Suprapubic skin (tissue), 4 donors: ENCODE data around the gene CDC42BPG. TPM values are rescaled to one million over a fixed set of nuclear protein-coding genes. Genes with fewer than 3 reads are reported as not detected.

Experiments used
- DNase-seq, 2 donors: peaks; one replicate each; pipeline ENCODE4 v3.0.0-alpha.2; 2019; ENCODE audit warnings: low spot score in 2 of 2
- H3K27ac ChIP-seq: fragments of 200-600 bp; sonication (generic); one replicate; pipeline ENCODE4 v1.5.1; 2019
- H3K27me3 ChIP-seq: fragments of 200-600 bp; sonication (generic); one replicate; pipeline ENCODE4 v1.5.1; 2019
- H3K36me3 ChIP-seq: fragments of 200-600 bp; sonication (generic); one replicate; pipeline ENCODE4 v1.5.1; 2019
- H3K4me1 ChIP-seq: fragments of 200-600 bp; sonication (generic); one replicate; pipeline ENCODE4 v1.5.1; 2019
- H3K4me3 ChIP-seq: fragments of 200-600 bp; sonication (generic); one replicate; pipeline ENCODE4 v1.5.1; 2019; ENCODE audit warnings: mild to moderate bottlenecking
- H3K9me3 ChIP-seq: fragments of 200-600 bp; sonication (generic); one replicate; pipeline ENCODE4 v1.5.1; 2019
- CTCF ChIP-seq, 2 donors: fragments of 200-600 bp in 1 of 2; fragments of 450-650 bp in 1 of 2; sonication (generic) in 1 of 2; IDR thresholded peaks; one replicate each; pipeline ENCODE4 v1.5.1; 2016 to 2019; ENCODE audit warnings: antibody characterized with exemption in 2 of 2, mild to moderate bottlenecking in 1 of 2, moderate library complexity in 1 of 2
- EP300 ChIP-seq: sonication (generic); formaldehyde crosslinking; IDR thresholded peaks from one replicate; pipeline ENCODE4 v1.6.1; 2017; ENCODE audit warnings: antibody characterized with exemption
- POLR2A ChIP-seq, 2 donors: fragments of 450-650 bp; IDR thresholded peaks; one replicate each; pipeline ENCODE4 v1.6.1; 2017; ENCODE audit warnings: antibody characterized with exemption in 2 of 2, mild to moderate bottlenecking in 2 of 2, moderate library complexity in 2 of 2
- POLR2AphosphoS5 ChIP-seq, 3 donors: sonication (generic); formaldehyde crosslinking; IDR thresholded peaks; one replicate each; pipeline ENCODE4 v1.6.1; 2017; ENCODE audit warnings: antibody characterized with exemption in 3 of 3
- WGBS: methylation state at CpG from one replicate; pipeline ENCODE4 v1.1.5; 2018; 5-methylcytosine and 5-hydroxymethylcytosine counted together
- total RNA-seq, 4 donors: library from RNA; depleted of rRNA; stranded (reverse); fragments of >200 nt; gene quantifications; one replicate each; pipeline ENCODE4 v1.1.0, GENCODE V29; 2016

Gene CDC42BPG
- total RNA-seq, 4 donors from 2014 or later = 42.2 to 64.9 (median 61.1) TPM

- Histone ChIP-seq H3K4me3 (peak overlapping the region; percentile 66), H3K4me1 (peaks cover 27% of the 10 kb centered on the region), H3K9me3 (no peaks in the 10 kb centered on the region), H3K27me3 (no peaks in the 10 kb centered on the region), H3K36me3 (peaks cover 23% of the 10 kb centered on the region), H3K27ac (peak overlapping the region; percentile 79)
- WGBS = 35% methylated on average over 14 of the region's 15 CpGs
- no peak for TF ChIP-seq POLR2A (IDR thresholded peaks at IDR 0.05)
- no peak for TF ChIP-seq EP300
- no peak for TF ChIP-seq POLR2AphosphoS5 (IDR thresholded peaks at IDR 0.05)
- TF ChIP-seq CTCF (IDR thresholded peaks at IDR 0.05) = no peak
- DNase-seq = no peak
Observed at GRCh38 chr11:64803846-64804345, 40.6 kb downstream of the CDC42BPG start.

DNA sequence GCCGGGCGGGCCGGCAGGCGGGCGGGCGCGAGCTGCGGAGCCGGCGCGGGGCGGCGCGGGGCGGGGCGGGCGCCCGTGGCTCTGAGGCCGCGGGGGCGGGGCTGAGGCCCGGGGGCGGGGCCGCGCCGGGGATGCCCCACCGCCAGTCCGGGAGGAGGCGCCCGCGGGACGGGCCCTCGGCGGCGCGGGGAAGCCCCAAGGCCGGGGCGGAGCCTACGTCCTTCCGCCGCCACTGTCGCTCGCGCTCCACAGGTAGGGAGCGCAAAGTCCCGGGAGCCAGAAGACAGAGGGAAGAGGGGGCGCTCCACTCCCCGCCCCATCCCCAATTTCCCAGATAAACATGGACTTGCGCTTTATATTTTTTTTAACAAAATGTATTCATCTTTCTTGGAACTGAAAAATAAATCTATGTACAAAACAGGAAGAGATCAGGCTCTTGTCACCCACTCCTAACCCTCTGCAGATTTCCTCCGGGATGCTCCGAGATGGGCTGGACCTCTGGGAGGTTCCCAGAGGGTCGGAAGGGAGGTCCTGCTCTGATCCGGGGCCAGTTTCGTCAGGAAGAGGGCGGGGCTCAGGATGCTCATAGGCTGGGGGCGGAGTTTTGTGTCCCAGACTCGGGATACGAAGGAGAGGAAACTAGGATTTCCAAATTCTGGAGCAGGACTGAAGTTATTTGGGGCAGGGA is 41.2 kb downstream of the CDC42BPG start, which contains the start of gene MAP4K2:
TSS of gene MAP4K2 (minus strand) at position 57 of the 688 bp plus-strand sequence. CDS start 65 bp downstream, outside the sequence.
- 0% methylated on average over 14 of the region's 58 CpGs for WGBS
- no peaks in the 10 kb centered on the region for H3K27me3 ChIP-seq
- DNase-seq = peak; percentile 93

GRCh38 chr11:64802370-64803157 is 41.9 kb downstream of the CDC42BPG start:
- WGBS = 50% methylated on average over 4 of the region's 54 CpGs
- Histone ChIP-seq H3K4me1 (peaks cover 26% of the 10 kb centered on the region), H3K4me3 (peak overlapping the region; percentile 66), H3K27ac (peak overlapping the region; percentile 57), H3K9me3 (no peaks in the 10 kb centered on the region), H3K27me3 (no peaks in the 10 kb centered on the region), H3K36me3 (peaks cover 19% of the 10 kb centered on the region)
- peak in 1 of 2 donors; percentile 79 for DNase-seq
- TF ChIP-seq POLR2A (IDR thresholded peaks at IDR 0.05) (no peak), CTCF (IDR thresholded peaks at IDR 0.05) (no peak), EP300 (no peak), POLR2AphosphoS5 (IDR thresholded peaks at IDR 0.05) (no peak)

More for the DNA sequence above, 41.2 kb downstream of the CDC42BPG start, which contains the start of gene MAP4K2:
- H3K36me3 ChIP-seq = peaks cover 23% of the 10 kb centered on the region
- H3K27ac ChIP-seq = peak within 1 kb of the TSS; percentile 79
- no peaks in the 10 kb centered on the region for H3K9me3 ChIP-seq
- peaks cover 26% of the 10 kb centered on the region for H3K4me1 ChIP-seq
- H3K4me3 ChIP-seq = peak within 1 kb of the TSS; percentile 66
- TF ChIP-seq CTCF (IDR thresholded peaks at IDR 0.05) (peak in 1 of 2 donors; percentile 28), EP300 (no peak)

DNA sequence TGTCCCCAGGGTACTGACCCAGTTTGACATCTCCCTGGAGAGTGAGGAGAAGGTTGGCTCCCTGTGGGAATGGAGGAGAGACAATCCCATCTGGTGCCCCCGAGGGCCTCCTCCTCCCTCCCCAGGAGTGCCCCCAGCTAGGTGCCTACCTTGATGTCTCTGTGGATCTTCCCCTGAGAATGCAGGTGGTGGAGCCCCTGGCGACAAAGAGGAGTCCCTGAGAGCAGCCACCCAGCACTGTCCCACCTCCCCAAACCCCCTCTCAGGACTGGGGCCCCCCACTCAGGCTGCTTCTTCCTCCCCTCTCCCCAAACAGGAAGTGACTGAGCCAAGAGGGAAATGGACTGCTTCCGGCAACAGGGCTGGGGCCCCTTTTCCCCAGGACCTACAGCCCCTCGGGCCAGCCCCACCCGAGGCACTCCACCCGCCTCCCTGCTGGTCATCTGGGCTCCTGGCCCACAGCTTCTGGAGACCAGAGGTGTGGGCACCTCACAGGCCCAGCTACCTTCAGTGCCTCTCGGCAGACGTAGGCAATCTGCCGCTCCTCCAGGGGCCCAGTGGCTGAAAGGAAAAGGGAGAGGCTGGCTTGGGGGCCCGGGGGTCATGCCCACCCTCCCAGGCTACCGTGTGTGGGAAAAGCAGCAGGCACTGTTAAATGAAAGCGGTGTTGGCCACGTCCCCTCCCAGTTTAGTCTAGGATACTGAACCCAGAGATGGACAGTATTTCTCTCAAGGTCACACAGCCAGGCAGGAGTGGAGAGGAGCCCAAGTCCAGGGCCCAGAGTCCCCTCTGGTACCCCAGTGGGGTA is 42.7 kb downstream of the CDC42BPG start:
- 59% methylated on average over 11 of the region's 13 CpGs for WGBS
- H3K27ac ChIP-seq = no peak overlapping the region
- no peak for TF ChIP-seq POLR2A (IDR thresholded peaks at IDR 0.05)
- TF ChIP-seq POLR2AphosphoS5 (IDR thresholded peaks at IDR 0.05) = no peak
- TF ChIP-seq CTCF (IDR thresholded peaks at IDR 0.05) = no peak
- TF ChIP-seq EP300 = no peak
- H3K4me3 ChIP-seq = peak overlapping the region; percentile 66
- H3K27me3 ChIP-seq = no peaks in the 10 kb centered on the region
- no peaks in the 10 kb centered on the region for H3K9me3 ChIP-seq
- H3K36me3 ChIP-seq = peaks cover 17% of the 10 kb centered on the region
- DNase-seq = peak in 1 of 2 donors; percentile 68
- peaks cover 26% of the 10 kb centered on the region for H3K4me1 ChIP-seq
